RPMI7951 (cell line): ENCODE data around the gene PARG. TPM values are rescaled to one million over a fixed set of nuclear protein-coding genes. Genes with fewer than 3 reads are reported as not detected.
"Not testable (repeated sequence)": the region's sequence is repeated elsewhere in the genome, so short reads cannot be mapped to it uniquely, and the experiment has no call there.

Experiments
- DNase-seq: peaks from one replicate; pipeline ENCODE4 v3.0.0-alpha.2; 2012; ENCODE audit warnings: low read depth
- total RNA-seq: library from RNA; depleted of rRNA; stranded (reverse); fragments of >200 nt; shearing (Covaris generic); gene quantifications from 2 replicates; pipeline ENCODE4 v1.2.3, GENCODE V29; 2014; rRNA removed

Gene PARG
- 16.8 and 21.7 TPM in 2 replicates for total RNA-seq

DNA sequence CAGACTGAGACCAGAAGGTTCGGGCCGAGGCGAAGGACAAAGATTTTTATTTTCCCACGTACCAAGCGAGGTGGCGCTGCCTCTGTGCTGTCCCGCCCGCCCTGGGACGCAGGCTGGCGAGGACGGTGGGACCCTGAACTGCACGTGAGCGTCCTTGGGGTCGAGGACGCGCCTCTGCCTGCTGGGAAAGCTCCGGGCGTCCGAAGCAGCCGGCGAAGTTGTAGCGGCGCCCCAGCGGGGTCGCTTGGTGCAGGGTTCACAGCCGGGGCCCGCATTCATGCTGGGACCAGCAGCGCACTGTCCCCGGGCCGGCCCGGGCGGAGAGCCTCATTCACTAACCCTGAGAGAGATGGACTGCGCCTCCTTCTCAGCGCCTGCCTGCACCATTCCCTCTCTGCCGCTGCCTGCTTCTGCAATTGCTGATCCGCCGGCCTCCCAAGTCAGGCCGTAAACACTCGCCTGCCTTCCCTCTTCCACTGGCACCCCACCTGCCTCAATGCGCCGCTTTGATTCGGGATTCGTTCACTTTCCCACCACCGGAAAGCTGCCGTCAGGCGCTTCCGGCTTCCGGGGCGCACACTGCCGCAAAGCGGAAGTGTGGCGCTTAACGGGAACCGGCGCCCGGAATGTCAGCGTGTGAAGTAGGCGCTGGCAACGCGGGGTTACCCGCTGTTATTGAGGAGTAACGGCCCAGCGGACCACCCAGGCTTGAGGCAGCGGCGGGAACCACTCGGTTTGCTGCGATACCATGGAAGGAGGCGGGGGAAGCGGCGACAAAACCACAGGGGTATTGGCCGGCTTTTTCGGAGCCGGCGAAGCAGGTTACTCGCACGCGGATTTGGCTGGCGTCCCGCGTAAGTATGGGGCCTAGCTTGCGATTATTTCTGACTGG, at the start of gene PARG, which contains the start of gene TIMM23B:
Gene PARG (minus strand): TSS at position 581 of the 892 bp plus-strand sequence. CDS start 302 bp downstream, at position 279.
Gene TIMM23B (plus strand): TSS at position 607 of the 892 bp plus-strand sequence. CDS start 142 bp downstream, at position 749.
- peak; percentile 80 for DNase-seq

DNA sequence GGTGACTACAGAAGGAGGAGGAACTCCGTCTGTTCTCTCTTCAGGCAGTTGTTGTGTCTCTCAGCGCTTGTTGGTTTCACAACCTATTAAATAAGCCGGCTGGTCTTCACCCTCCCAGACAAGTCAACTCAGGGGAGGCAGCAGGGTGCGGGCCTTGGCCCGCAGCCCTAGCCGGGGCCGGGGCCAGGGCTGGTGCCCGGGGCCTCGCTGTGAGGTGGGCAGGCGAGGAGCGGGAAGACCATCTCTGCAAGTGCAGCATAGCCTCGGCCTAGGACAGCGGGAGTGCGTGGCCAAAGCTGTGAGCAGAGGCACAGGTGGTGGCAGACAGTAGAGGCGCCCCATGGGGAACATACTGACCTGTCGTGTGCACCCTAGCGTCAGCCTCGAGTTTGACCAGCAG, 46.5 kb upstream of the PARG start, which contains the start of gene AGAP6:
Gene AGAP6 (plus strand): TSS at position 31 of the 400 bp plus-strand sequence. CDS start 310 bp downstream, at position 341.
- DNase-seq, result not testable (repeated sequence)

DNA sequence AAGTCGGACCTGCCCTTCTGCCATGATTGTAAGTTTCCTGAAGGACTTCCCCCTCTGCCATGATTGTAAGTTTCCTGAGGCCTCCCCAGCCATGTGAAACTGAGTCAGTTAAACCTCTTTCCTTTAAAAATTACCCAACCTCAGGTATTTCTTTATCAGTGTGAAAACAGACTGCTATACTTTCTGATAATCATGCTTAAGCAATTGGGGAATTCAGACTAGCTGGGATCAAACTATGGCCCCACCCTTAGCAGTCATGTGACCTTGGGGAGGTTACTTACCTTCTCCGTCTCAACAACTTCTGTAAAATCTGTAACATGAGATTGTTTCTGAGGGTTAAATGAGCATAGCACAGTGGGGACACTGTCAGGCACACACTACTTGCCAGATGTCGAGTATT, 45.4 kb upstream of the PARG start:
- not testable (repeated sequence) for DNase-seq

DNA sequence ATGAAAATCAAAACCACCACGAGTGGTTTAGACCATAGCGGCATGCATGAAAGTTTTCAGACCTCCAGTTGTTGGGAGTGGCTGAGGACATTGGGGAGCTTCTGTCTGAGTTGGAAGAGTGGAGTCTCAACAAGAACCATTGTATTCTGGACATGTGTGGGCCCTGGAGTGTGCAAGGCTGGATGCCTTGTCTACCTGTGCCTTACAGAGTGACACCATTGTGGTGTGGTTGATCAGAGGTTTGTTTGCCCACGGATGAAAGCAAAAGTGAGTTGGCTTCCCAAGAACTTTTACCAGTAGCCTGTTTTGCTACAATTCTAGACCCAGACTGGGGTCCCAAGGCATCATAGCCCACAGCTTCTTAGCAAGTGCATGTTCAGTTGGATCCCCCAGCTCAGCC, 35.9 kb upstream of the PARG start:
- DNase-seq, result not testable (repeated sequence)

DNA sequence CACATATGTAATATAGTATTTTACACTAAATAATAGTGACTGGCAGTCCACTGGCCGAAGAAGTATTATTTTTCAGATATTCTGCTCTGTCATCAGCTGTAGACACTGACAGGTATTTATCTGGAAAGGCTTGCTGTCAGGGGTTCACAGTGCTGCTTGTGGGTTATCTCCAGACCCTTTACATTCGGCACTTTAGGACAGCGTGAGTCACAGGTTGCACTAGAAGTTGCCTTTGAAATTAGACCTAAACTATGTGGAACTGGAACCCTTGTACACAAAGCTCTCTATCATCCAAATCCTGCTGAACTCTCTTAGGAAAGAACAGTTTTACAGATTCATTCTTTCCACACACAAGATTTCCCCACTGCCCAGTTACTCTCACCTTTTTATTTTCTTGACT, 30.3 kb upstream of the PARG start:
- DNase-seq, result not testable (repeated sequence)

DNA sequence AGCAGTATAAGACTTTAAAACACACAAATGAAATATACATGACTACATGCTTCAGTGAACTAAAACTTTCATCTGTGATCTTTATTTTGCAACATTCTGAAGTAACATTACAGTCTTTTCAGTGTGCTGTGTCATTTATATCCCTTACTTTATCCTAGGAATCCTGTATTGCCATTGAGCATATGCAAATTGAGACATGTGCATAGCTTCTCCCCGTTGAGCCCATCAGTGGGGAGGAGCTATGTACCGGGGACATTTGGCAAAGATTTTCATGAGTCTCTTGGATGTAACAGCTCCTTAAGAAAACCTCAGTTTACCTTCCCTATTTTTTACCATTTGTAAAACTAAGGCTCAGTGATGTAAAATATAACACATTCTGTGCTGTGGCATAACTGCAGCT, 29.6 kb upstream of the PARG start:
- DNase-seq, result not testable (repeated sequence)

DNA sequence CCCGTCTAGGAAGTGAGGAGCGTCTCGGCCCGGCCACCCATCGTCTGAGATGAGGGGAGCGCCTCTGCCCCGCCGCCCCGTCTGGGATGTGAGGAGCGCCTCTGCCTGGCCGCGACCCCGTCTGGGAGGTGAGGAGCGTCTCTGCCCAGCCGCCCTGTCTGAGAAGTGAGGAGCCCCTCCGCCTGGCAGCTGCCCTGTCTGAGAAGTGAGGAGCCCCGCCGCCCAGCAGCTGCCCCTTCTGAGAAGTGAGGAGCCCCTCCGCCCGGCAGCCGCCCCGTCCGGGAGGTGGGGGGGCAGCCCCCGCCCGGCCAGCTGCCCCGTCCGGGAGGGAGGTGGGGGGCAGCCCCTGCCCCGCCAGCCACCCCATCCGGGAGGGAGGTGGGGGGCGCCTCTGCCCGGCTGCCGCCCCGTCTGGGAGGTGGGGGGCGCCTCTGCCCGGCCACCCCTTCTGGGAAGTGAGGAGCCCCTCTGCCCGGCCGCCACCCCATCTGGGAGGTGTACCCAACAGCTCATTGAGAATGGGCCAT, 28.6 kb upstream of the PARG start:
- not testable (repeated sequence) for DNase-seq

DNA sequence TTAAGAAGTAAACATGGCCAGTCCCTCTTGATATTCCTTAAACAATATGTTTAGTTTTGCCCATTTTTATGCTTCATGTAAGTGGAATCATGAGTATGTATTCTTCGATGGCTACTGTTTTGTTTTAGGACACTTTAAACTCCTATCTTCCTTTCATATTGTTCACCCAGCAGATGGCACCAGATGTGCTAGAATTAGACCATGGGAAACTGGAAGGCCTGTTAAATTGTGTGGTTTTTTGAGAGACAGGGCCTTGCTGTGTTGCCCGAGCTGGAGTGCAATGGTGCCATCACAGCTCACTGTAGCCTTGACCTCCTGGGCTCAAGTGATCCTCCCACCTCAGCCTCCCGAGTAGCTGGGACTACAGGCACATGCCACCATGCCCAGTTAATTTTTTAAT, 11.3 kb upstream of the PARG start:
- not testable (repeated sequence) for DNase-seq

DNA sequence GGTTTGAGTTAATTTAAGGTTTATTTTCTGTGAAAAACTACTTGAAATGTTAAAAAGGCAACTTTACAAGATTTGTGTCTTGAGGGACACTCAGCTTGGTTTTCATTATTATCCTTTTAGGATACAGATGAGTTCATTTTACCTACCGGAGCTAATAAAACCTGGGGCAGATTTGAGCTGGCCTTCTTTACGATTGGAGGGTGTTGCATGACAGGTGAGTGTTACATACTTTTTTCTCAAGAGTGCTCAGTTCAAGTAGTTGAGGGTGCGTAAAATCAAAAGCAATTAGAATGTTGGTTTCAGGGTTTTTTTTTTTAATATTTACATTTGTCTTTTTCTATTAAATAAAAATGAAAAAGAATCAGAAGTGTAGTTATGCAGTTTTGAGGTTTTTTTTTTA, 10.2 kb upstream of the PARG start:
- DNase-seq, result not testable (repeated sequence)

DNA sequence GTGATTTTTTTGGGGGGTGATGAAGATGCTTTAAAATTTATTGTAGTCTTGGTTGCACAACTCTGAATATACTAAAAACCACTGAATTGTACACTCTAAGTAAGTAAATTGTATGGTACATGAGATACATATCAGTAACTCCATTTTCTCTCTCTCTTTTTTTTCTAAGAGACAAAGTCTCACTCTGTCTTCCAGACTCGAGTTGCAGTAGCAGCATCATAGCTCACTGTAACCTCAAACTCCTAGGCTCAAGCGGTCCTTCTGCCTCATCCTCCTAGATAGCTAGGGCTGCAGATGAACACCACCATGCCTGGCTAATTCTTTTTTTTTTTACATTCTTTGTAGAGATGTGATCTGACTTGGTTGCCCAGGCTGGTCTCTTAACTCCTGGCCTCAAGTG, 6.9 kb upstream of the PARG start:
- not testable (repeated sequence) for DNase-seq

DNA sequence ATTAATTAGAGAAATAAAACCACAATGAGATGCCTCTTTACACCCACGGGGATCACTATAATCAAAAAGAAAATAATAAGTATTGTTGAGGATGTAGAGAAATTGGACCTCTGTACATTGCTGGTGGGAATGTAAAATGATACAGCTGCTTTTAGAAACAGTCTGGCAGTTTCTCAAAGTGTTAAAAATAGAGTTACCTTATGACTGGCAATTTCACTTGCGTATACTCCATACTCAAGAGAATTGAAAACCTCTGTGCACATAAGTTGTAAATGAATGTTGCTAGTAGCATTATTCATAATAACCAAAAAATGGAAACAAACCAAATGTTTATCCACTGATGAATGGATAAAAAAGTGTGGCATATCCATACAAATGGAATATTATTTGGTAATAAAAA, 6.3 kb upstream of the PARG start:
- DNase-seq, result not testable (repeated sequence)

DNA sequence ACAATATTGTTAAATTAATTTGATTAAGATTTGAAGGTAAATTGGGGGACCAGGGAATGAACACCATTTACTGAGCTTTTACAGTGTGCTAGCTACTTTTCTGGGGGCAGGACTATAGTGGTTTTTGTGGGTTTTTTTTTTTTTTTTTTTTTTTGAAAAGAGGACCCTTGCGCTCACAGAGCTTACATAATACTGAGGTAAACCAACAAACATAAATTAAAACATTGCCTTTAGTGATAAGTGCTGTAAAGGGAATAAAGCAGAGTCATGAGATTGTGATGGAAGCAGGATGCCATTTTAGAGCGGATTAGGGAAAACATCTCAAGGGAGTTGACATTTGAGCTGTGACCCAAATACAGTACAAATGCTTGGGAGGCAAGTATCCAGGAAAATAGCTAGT, 1.8 kb upstream of the PARG start:
- DNase-seq, result not testable (repeated sequence)

DNA sequence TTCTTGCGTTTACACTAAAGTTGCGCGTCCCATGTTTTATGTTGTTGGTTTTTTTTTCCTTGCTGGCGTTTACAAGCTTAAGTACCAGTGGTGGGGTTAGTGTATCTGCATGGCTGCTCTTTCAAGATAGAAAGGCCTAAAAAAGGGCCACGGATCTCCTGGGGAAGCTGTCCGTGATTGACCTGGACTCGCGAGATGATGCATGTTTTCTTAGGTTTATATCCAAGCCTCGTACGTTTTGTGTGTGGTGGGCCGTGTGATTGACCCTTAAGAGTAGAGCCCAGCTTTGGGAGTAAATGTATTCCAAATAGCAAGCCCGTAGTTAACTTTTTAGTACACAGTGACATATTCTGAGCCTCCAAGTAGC, 495 bp upstream of the PARG start:
- DNase-seq, result peak; percentile 5

DNA sequence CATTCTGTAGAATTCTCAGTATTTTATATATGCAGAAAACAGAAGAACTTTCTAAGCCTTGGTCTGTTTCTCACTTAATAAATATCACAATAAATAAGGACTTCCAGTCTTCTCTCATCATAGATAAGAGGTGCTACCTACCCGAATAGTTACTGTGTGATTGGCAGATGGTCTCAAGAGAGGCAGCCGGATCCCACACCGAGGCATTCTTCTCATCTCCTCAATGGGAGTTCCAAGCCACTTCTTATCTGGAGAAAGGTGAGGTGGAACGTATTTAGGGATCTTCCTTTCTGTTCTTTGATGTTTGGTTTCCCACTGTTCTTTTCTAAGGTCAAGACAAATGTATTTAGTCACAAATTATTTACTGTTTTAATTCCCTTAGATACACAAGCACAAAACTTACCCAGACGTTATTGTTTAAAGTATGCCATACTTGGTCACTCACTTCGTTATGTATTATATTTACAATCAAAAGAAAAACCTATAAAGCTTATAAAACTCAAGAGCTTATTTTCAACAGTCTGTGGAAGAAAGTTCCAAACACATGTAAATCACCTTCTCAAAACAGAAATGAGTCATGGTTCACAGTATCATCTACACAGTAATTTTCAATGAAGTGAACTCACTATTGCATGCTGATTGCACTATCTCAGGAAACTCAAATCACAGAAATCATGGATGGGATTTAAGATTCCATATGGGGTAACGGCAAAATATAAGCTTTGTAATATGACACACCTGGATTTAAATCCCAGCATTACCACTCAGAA, 9.7 kb downstream of the PARG start:
- DNase-seq, result not testable (repeated sequence)

DNA sequence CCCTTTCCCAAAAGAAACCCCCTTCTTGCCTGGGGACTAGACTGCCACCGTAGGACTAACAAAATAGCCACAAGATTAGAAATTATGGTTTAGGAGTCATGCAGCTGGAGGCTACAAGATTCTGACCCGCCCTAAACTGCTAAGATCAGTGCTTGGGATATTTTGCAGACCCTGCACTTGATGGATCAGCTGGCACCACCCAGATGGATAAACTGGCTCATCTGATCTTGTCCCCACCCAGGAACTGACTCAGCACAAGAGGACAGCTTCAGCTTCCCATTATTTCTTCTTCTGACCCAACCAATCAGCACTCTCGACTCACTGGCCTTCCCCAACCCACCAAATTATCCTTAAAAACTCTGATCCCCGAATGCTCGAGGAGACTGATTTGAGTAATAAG, 10.6 kb downstream of the PARG start:
- peak; percentile 0 for DNase-seq

DNA sequence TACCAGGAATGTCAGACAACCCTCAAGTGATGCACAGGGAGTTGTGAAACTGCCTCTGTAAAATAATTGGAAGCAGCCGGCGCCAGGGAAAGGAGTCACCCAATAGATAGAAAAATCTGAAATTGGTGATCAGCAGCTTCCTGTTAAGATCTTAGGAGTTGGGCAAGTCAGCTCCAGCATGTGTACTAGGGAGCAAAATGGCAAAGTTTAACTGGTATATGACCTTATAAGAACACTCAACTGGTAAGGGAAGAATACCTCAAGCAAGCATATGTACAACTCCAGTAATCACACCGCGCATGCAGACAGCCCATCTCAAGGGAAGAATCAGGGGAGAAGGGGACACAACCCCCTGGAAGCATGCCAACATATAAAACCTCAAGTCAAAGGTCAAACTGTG, 18.3 kb downstream of the PARG start:
- not testable (repeated sequence) for DNase-seq

DNA sequence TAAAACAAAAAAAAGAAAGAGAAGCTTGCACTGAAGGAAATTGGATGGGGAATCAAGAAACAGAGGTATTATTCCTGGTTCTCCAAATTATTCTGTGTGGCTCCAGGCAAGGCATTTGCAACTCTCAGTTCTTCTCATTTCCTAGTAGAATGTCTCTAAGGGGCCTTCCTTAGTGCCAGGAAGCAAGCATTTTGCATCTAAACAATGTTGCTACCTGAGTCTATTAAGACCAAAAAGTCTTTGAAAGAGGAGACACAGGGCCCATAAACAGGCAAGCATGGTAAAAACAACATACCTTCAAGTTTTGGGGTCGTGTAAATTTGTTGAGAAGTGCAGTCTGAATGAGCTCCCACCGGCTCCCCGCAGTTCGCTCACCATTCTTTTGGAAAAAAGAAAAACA, 19.8 kb downstream of the PARG start:
- DNase-seq, result not testable (repeated sequence)

DNA sequence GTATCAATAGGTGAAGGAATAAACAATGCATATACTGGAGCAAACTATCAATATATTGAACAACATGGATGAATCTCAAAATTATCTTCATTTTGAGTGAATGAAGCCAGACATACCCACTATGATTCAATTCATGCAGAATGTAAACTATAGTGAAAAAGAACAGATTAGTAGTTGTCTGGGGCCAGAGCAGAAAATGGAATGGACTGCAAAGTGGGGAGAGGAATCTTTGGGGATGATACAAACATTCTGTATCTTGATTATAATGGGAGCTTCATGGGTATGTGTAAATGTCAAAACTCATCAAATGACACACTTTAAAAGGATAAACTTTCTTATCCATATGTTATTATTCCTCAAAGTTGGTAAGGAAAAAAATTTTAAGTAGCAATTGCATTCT, 23.9 kb downstream of the PARG start:
- DNase-seq, result not testable (repeated sequence)

DNA sequence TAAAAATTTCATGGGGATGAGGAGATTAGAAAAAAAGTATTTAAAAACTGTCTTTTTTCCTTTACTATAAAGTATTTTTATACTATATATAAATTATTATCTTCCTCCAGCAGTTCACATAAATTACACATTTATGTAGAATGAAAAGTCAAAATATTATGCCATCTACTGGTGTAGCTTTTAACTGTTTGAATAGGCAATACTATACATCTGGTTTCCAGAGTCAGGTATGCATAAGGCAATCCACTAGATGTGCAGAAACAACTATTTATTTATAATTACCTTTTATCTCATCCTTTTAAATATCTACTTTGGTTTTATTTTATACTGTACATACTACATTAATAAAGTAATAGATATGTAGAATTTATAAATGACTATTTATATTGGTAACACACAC, 25.4 kb downstream of the PARG start:
- DNase-seq, result not testable (repeated sequence)

DNA sequence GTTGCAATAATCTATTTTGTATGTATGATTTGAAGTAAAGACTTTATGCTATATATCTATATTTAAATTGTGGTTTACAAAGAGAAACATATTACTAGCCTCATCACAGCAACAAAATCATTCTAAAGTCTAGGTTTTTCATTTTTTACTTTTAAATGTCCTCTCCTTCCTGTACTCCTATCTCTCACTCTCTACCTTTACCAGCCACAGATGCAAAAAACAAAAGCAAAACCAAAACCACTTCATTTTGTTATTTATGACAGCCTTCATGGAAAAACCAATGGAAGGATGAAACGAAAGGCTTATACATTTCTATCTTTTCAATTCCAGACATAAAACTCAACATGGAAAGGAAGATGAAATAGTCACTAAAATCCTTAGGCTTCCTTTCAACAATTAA, 31.5 kb downstream of the PARG start:
- DNase-seq, result not testable (repeated sequence)

DNA sequence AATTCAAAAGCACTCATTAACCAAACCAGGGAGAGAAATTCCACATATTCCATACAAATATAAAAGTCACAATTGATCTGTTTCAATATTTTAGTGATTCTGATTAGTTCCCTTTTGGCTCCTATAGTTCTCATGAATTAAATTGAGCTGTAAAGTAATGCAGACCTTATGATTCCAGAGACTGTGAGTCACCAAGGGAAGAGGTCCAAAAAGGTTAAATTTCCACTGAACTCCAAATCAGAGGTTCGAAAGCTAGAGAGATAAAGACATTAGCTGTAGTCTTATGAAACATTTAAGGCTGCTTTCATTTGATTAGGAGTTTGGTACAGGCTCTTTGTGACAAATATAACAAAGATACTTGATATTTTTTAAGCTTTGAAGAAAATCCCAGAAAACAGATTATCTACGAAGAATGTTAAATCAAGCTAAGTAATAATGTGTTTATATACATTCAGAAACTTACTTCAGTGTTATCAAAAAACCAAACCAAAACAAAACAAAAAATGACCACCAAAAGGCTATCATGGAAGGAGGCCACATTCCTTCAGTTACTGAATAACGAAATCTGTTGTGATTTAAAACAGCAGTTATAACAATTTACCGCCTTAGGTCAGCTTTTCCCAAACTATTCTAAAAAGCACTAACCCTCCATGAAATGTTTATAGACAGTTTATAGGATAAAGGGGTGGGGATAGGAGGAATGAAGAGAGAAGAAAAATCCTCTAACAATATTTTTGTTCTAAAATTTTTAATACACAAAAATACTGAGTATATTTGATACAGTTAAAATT, 33.3 kb downstream of the PARG start:
- not testable (repeated sequence) for DNase-seq
